Omental fat pad (tissue), 4 donors: ENCODE data around the gene YEATS2. TPM values are rescaled to one million over a fixed set of nuclear protein-coding genes. Genes with fewer than 3 reads are reported as not detected.
A peak's percentile ranks its signal among the peaks of the same experiment; 100 is the strongest.

Experiments
- ATAC-seq: fragments of 150-250 bp; one replicate; pipeline ENCODE4 v1.9.1; 2016; ENCODE audit warnings: mild to moderate bottlenecking, moderate library complexity; ENCODE audit not compliant: low FRiP score
- DNase-seq: peaks from one replicate; pipeline ENCODE4 v3.0.0-alpha.2; 2019; ENCODE audit warnings: low spot score
- total RNA-seq, 4 donors: library from RNA; depleted of rRNA; stranded (reverse); fragments of >200 nt; gene quantifications; one replicate each; pipeline ENCODE4 v1.1.0, GENCODE V29; 2016
- TF ChIP-seq, protein P1 (sequence below), 3 donors: fragments of 450-650 bp; IDR thresholded peaks; one replicate each; pipeline ENCODE4 v1.5.1; 2016 to 2017; ENCODE audit warnings: antibody characterized with exemption in 3 of 3, mild to moderate bottlenecking in 3 of 3, moderate library complexity in 2 of 3

The YEATS2 gene
- total RNA-seq, 4 donors from 2014 or later = 17.7 to 36.1 (median 23.7) TPM

DNA sequence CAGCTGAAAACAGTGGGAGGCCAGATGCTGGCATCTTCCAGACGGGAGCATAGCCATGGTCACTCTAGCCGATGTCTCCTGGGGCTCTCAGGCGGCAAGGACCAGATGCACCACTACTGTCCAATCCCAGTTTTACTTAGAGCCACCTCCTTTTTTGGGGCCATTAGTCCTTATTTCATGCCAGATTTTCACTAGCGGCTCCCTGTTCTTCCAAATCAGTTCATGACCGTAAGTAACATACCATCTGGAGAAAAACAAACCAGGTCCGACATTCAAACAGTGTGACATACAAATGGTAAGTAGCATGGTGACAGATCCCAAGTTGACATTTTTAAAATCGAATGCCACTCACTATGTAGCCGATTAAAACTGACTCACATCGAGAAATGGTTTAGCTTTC, 131.9 kb downstream of the YEATS2 start:
- DNase-seq (no peak), ATAC-seq (no peak)
- TF ChIP-seq, protein P1, sequence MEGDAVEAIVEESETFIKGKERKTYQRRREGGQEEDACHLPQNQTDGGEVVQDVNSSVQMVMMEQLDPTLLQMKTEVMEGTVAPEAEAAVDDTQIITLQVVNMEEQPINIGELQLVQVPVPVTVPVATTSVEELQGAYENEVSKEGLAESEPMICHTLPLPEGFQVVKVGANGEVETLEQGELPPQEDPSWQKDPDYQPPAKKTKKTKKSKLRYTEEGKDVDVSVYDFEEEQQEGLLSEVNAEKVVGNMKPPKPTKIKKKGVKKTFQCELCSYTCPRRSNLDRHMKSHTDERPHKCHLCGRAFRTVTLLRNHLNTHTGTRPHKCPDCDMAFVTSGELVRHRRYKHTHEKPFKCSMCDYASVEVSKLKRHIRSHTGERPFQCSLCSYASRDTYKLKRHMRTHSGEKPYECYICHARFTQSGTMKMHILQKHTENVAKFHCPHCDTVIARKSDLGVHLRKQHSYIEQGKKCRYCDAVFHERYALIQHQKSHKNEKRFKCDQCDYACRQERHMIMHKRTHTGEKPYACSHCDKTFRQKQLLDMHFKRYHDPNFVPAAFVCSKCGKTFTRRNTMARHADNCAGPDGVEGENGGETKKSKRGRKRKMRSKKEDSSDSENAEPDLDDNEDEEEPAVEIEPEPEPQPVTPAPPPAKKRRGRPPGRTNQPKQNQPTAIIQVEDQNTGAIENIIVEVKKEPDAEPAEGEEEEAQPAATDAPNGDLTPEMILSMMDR (IDR thresholded peaks at IDR 0.05) = no peak

DNA sequence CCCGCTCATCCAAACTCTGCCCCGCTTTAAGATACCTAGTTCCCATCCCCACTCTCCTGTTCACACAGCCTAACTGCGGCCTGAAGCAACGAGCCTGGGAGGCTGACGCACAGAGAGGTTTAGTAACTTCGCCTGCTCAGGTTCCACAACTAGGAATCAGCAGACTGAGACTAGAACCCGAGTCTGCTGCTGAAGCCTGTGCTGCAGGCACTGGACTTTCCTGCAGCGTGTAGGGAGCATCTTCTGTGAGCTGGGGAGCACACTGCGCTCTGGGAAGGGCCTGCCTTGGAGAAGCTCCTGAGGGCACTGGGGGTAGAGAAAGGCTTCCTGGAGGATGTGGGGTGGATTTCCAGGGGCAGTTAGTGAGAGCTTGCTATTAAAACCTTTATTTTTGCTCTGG, 132.6 kb downstream of the YEATS2 start:
- TF ChIP-seq, protein P1 (IDR thresholded peaks at IDR 0.05) = no peak
- DNase-seq (no peak), ATAC-seq (no peak)

DNA sequence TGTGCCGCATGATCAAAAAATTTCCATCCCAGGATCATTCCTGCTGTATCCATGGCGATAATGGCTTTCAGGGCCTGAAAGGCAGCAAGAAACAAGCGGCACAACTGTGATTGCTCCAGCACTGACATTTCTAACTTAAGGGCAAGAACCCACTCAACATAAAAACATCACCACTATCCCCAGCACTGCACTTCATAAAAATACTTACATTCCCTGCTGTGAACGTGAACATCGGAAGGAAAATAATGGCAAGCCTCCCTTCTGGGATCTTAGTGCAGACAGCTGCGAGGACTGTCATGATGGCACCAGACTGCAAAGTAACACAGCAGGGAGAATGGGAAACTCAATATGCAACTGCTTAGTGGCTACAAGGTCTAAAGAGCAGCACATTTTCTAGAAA, 135.9 kb downstream of the YEATS2 start:
- ATAC-seq = no peak
- no peak for DNase-seq

DNA sequence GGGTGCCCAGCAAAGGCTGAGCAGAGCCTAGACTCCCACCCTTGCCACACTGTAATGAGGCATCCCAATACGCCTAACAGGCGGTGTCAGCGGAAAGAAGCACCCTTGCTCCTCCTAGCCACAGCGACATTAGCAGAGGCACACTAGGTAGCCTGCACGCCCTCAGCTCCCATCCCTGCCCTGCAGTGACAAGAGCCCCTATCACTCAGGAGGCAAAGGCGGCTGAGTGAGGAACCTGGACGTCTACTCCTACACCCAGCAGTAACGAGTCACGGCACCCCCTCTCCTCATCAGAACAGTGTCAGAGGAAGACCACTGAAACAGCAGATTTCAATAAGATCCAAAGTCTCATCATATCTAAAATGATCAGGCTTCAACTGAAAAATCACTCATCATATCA, 139.8 kb downstream of the YEATS2 start:
- ATAC-seq (no peak), DNase-seq (no peak)
- TF ChIP-seq, protein P1 (IDR thresholded peaks at IDR 0.05) = no peak

More for the DNA sequence above, 135.9 kb downstream of the YEATS2 start:
- TF ChIP-seq, protein P1 (IDR thresholded peaks at IDR 0.05) = no peak

DNA sequence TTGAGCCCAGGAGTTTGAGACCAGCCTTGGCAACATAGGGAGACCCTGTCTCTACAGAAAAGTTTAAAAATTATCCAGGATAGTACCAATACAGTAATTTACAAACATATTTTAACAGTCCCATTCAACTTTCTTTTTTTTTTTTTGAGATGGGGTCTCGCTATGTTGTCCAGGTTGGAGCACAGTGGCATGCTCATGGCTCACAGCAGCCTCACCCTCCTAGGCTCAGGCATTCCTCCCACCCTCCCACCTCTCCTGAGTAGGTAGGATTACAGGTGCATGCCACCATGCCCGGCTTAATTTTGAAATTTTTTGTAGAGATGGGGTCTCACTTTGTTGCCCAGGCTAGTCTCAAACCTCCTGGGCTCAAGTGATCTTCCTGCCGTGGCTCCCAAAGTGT, 140.3 kb downstream of the YEATS2 start:
- TF ChIP-seq, protein P1 (IDR thresholded peaks at IDR 0.05) = no peak
- DNase-seq (no peak), ATAC-seq (no peak)

DNA sequence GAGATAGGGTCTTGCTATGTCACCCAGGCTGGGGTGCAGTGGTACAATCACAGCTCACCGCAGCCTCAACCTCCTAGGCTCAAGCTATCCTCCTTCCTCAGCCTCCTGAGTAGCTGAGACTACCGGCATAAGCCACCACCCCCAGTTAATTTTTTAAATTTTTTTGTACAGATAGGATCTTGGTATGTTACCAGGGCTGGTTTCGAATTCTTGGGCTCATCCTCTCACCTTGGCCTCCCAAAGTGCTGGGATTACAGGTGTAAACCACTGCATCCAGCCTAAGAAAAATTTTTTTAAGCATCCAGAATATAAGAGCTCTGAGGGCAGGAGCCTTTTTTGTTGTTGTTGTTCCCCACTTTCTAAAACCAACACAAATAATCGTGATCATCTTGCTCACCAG, 142.2 kb downstream of the YEATS2 start:
- ATAC-seq = no peak
- DNase-seq = no peak
- TF ChIP-seq, protein P1 (IDR thresholded peaks at IDR 0.05) = no peak

DNA sequence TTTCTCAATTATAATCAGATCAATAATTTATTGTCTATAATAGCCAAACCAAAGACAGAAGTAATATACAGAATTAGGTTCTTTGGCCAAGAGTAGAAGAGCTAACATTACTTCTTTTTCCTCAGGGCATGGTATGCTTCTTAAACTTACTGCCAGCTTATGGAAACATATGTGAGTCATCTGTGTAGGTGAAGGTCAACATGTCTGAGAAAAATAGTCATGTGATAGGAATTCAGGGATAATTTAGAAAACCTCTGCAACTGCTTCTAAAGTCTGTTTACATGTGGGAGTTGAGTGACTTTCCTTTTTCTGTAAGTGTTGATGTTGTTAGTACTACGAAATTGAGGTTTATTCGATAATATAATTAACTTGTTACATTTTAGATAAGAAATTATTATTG, 147.0 kb downstream of the YEATS2 start:
- DNase-seq (no peak), ATAC-seq (peak; percentile 28)
- TF ChIP-seq, protein P1 (IDR thresholded peaks at IDR 0.05) = no peak
